ENCODE measurements around the gene CABP1.
"Not testable (repeated sequence)": the region's sequence is repeated elsewhere in the genome, so short reads cannot be mapped to it uniquely, and the experiment has no call there.

The CABP1 gene

DNA sequence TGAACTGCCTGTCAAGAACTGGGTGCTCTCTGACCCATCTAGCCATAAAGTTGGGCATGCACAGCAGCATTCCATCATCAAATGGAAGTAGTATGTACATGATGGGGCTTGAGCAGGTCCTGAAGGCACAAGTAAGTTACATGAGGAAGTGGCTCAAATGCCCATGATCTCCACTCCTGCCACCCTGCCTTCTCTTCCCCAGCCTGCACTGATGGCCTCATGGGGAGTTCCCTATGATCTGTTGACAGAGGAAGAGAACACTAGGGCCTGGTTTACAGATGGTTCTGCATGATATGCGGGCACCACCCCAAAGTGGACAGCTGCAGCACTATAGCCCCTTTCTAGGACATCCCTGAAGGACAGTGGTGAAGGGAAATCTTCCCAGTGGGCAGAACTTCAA is 28.9 kb upstream of the CABP1 start:
- not testable (repeated sequence) for H3K27ac ChIP-seq (ENCODE audit: low read depth, low read length); H3K36me3 ChIP-seq (ENCODE audit: insufficient read depth, low read length); H3K4me3 ChIP-seq (ENCODE audit: low read depth, low read length); H3K4me1 ChIP-seq (ENCODE audit: control insufficient read depth, insufficient read depth, low read length, unreplicated experiment); H3K79me2 ChIP-seq (ENCODE audit: control insufficient read depth, insufficient read depth, low read length, unreplicated experiment); H2AFZ ChIP-seq (ENCODE audit: low read length, unreplicated experiment)
- H3K27me3 ChIP-seq (ENCODE audit: insufficient read depth, low read length), result peaks cover 41% of the 10 kb centered on the region

DNA sequence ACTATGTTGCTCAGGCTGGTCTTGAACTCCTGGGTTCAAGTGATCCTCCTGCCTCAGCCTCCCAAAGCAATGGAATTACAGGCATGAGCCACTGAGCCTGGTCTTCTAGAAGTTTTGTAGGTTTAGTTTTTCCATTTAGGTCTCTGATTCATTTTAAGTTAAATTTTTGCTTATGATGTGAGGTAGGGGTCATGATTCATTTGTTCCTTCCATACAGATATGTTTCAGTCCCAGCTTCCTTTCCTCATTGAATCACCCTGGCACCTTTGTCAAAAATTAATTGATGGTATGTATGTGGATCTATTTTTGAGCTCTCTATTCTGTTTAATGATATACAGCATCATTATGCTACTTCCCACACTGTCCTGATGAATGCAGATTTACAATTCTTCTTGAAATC is 25.6 kb upstream of the CABP1 start:
- Histone ChIP-seq H3K27me3 (ENCODE audit: insufficient read depth, low read length) (peaks cover 45% of the 10 kb centered on the region), H2AFZ (ENCODE audit: low read length, unreplicated experiment) (no peak overlapping the region), H3K4me3 (ENCODE audit: low read depth, low read length) (no peak overlapping the region), H3K27ac (ENCODE audit: low read depth, low read length) (no peak overlapping the region), H3K79me2 (ENCODE audit: control insufficient read depth, insufficient read depth, low read length, unreplicated experiment) (no peaks in the 10 kb centered on the region), H3K4me1 (ENCODE audit: control insufficient read depth, insufficient read depth, low read length, unreplicated experiment) (no peaks in the 10 kb centered on the region), H3K36me3 (ENCODE audit: insufficient read depth, low read length) (no peaks in the 10 kb centered on the region)

DNA sequence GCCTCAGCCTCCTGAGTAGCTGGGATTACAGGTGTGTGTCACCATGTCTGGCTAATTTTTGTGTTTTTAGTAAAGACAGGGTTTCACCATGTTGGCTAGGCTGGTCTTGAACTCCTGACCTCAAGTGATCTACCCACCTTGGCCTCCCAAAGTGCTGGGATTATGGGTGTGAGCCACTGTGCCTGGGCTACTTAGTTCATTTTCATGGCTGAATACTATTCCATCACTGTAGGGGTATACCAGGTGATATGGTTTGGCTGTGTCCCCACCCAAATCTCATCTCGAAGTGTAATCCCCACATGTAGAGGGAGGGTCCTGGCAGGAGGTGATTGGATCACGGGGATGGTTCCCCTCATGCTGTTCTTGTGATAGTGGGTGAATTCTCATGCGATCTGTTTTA is 23.2 kb upstream of the CABP1 start:
- H3K36me3 ChIP-seq (ENCODE audit: insufficient read depth, low read length); H3K4me1 ChIP-seq (ENCODE audit: control insufficient read depth, insufficient read depth, low read length, unreplicated experiment): not testable (repeated sequence)

DNA sequence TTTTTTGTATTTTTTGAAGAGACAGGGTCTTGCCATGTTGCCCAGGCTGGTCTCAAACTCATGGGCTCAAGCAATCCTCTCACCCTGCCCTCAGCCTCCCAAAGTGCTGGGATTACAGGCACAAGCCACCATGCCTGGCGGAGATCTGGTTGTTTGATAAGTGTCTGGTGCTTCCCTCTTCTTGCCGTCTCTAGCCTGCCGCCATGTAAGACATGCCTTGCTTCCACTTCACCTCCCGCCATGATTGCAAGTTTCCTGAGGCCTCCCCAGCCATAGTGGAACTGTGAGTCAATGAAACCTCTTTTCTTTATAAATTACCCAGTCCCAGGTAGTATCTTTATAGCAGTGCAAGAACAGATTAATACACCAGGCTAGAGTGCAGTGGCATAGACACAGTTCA is 22.7 kb upstream of the CABP1 start:
- H3K4me3 ChIP-seq (ENCODE audit: low read depth, low read length); H2AFZ ChIP-seq (ENCODE audit: low read length, unreplicated experiment); H3K4me1 ChIP-seq (ENCODE audit: control insufficient read depth, insufficient read depth, low read length, unreplicated experiment); H3K36me3 ChIP-seq (ENCODE audit: insufficient read depth, low read length); H3K27ac ChIP-seq (ENCODE audit: low read depth, low read length); H3K79me2 ChIP-seq (ENCODE audit: control insufficient read depth, insufficient read depth, low read length, unreplicated experiment): not testable (repeated sequence)
- H3K27me3 ChIP-seq (ENCODE audit: insufficient read depth, low read length), result peaks cover 35% of the 10 kb centered on the region

More for the DNA sequence above, 23.2 kb upstream of the CABP1 start:
- H2AFZ ChIP-seq (ENCODE audit: low read length, unreplicated experiment); H3K4me3 ChIP-seq (ENCODE audit: low read depth, low read length); H3K79me2 ChIP-seq (ENCODE audit: control insufficient read depth, insufficient read depth, low read length, unreplicated experiment); H3K27ac ChIP-seq (ENCODE audit: low read depth, low read length): not testable (repeated sequence)
- peaks cover 41% of the 10 kb centered on the region for H3K27me3 ChIP-seq (ENCODE audit: insufficient read depth, low read length)

DNA sequence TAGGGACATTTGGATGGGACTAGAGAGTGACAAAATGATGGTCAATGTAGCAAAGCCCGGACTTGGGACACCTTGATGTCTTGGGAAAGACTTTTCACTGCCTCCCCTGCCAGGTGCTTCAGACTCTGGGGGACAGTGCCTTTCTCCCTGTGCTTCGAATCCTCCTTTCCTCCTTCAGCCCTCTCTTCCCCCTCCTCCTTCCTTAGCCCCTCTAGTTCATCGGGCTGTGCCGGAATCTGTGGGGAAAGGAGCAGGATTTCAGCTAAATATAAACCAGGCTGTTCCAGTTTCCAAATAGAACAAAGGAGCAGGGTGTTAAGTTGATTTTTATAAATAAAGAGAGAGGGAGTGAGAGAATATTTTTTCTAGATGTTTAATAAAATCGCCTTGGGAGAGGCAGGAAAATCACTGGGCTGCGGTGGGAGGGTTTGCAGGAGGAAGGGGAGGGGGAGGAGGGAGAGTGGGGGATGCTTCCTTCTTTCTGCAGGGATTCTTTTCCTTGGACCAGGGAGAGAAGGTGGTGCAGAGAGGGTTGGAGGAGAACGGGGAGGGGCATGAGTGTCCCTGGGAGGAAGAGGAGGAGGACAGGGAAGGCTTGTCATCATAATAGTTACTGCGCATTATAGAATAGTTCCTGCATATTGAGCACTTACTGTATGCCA is 21.3 kb upstream of the CABP1 start:
- peaks cover 32% of the 10 kb centered on the region for H3K27me3 ChIP-seq (ENCODE audit: insufficient read depth, low read length)
- no peaks in the 10 kb centered on the region for H3K79me2 ChIP-seq (ENCODE audit: control insufficient read depth, insufficient read depth, low read length, unreplicated experiment)
- no peak overlapping the region for H3K4me3 ChIP-seq (ENCODE audit: low read depth, low read length)
- no peaks in the 10 kb centered on the region for H3K36me3 ChIP-seq (ENCODE audit: insufficient read depth, low read length)
- H3K27ac ChIP-seq (ENCODE audit: low read depth, low read length), result no peak overlapping the region
- no peaks in the 10 kb centered on the region for H3K4me1 ChIP-seq (ENCODE audit: control insufficient read depth, insufficient read depth, low read length, unreplicated experiment)
- no peak overlapping the region for H2AFZ ChIP-seq (ENCODE audit: low read length, unreplicated experiment)

DNA sequence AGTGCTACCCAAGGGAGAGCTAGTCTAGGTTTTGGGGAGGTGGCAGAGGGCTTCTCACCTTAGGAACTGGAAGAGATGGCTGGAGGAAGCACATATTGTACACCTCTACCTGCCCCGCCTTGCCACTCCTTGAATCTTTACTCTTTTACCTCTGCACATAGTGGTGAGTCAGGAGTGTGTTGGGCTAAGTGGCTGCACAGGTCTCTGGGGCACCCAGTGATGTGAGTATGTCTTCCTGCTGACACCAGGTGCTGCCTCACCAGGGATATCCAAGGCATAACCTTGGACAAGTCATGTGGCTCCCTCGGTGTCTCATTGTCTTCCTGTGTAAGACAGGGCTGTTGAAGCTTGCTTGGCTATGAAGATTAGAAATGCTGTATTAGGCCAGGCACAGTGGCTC is 19.8 kb upstream of the CABP1 start:
- no peak overlapping the region for H3K4me3 ChIP-seq (ENCODE audit: low read depth, low read length)
- H3K4me1 ChIP-seq (ENCODE audit: control insufficient read depth, insufficient read depth, low read length, unreplicated experiment), result no peaks in the 10 kb centered on the region
- H3K27me3 ChIP-seq (ENCODE audit: insufficient read depth, low read length), result peaks cover 32% of the 10 kb centered on the region
- H3K36me3 ChIP-seq (ENCODE audit: insufficient read depth, low read length), result no peaks in the 10 kb centered on the region
- H2AFZ ChIP-seq (ENCODE audit: low read length, unreplicated experiment), result no peak overlapping the region
- H3K27ac ChIP-seq (ENCODE audit: low read depth, low read length), result no peak overlapping the region
- no peaks in the 10 kb centered on the region for H3K79me2 ChIP-seq (ENCODE audit: control insufficient read depth, insufficient read depth, low read length, unreplicated experiment)

DNA sequence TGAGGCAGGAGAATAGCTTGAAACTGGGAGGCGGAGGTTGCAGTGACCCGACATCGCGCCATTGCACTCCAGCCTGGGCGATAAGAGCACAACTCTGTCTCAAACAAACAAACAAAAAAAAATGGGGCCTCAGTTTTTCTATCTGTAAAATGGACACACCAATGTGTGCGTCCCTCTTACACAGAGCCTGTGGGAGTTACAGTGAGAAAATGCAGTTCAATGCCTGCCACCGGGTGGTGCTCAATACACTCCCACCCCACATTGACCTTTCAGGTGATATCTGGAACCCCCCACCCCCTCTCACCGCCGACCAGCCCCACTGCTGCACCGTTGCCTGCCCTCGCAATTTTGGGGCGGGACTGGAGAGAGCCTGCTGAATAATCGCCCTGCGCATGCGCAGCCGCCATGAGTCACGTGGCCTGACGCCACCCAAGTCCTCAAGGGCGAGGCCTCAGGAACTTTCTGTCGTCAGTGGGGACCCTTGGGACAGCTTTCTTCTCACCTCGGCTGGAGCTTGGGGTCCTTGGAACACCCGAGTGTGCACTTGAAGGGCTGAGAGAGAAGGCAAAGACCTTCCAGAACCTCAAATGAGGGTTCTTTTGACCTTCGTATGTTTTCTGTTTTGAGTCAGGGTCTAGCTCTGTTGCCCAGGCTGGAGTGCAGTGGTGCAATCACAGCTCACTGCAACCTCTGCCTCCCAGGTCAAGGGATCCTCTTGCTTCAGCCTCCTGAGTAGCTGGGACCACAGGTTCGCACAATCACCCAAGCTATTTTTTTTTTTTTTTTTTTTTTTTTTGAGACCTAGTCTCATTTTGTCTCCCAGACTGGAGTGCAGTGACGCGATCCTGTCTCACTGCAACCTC is 14.6 kb upstream of the CABP1 start:
- Histone ChIP-seq H3K4me1 (ENCODE audit: control insufficient read depth, insufficient read depth, low read length, unreplicated experiment) (no peaks in the 10 kb centered on the region), H3K36me3 (ENCODE audit: insufficient read depth, low read length) (no peaks in the 10 kb centered on the region), H3K27me3 (ENCODE audit: insufficient read depth, low read length) (peaks cover 1% of the 10 kb centered on the region; the same call in 1 of the 2 replicates), H2AFZ (ENCODE audit: low read length, unreplicated experiment) (no peak overlapping the region), H3K4me3 (ENCODE audit: low read depth, low read length) (no peak overlapping the region), H3K79me2 (ENCODE audit: control insufficient read depth, insufficient read depth, low read length, unreplicated experiment) (no peaks in the 10 kb centered on the region), H3K27ac (ENCODE audit: low read depth, low read length) (no peak overlapping the region)

DNA sequence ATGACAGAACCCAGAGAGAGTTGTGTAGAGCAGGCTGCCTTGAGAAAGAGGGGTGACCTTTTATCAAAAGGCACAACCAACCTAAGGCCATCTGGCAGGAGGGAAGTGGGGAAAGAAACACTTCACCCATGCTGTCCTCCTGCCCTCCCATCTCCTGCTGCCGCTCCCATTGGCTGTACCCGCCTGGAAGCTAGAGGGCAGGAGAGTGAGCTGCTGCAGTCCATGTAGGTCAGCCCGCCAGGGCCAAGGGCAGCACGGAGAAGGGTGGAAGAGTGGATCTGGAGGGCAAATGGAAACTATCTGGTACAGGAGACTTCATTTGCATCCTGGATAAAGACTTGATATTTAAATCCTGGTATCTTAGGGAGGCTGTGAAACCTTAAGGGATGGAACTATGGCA is 11.5 kb upstream of the CABP1 start:
- Histone ChIP-seq H3K4me3 (ENCODE audit: low read depth, low read length) (no peak overlapping the region), H3K36me3 (ENCODE audit: insufficient read depth, low read length) (no peaks in the 10 kb centered on the region), H3K27me3 (ENCODE audit: insufficient read depth, low read length) (peaks cover 10% of the 10 kb centered on the region; the same call in 1 of the 2 replicates), H3K79me2 (ENCODE audit: control insufficient read depth, insufficient read depth, low read length, unreplicated experiment) (no peaks in the 10 kb centered on the region), H2AFZ (ENCODE audit: low read length, unreplicated experiment) (no peak overlapping the region), H3K27ac (ENCODE audit: low read depth, low read length) (no peak overlapping the region), H3K4me1 (ENCODE audit: control insufficient read depth, insufficient read depth, low read length, unreplicated experiment) (no peaks in the 10 kb centered on the region)

DNA sequence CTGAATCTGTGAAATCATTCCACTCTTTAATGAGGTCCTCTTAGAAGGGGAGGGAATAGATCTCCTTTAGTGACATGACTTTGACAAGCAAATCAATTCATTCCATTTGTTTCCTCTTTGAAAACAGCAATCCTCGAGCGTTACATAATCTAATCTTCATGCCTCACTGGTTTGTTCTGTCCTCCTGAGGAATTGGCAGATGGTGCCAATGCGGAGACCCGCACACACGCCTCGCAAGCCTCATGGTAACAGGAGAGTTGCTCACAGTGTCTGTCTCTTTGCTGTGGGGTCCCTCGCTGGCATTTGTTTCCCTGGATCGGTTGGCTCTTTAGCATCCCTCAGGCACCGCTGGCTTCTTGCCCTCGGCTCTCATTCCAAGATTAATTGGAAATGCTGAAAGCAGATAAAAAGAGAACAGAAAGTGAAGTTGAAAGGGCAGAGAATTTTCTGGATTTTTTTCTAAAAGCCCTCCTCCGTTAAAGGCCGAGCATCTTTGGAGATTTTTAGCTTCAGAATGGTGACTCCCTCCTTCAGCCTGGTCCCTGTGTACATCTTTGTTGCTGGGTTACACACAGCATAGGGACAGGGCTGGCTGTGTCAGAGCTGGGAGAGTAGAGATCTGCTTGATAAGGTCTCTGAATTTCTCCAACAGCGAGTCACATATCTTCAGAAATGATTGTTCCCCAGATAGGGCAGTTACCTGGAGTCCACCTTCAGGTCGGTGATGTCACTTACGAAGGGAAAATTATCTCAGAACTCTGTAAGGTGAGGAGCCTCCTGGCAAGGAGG is 10.1 kb upstream of the CABP1 start:
- Histone ChIP-seq H3K4me1 (ENCODE audit: control insufficient read depth, insufficient read depth, low read length, unreplicated experiment) (no peaks in the 10 kb centered on the region), H2AFZ (ENCODE audit: low read length, unreplicated experiment) (no peak overlapping the region), H3K27me3 (ENCODE audit: insufficient read depth, low read length) (peaks cover 15% of the 10 kb centered on the region; the same call in 1 of the 2 replicates), H3K27ac (ENCODE audit: low read depth, low read length) (no peak overlapping the region), H3K79me2 (ENCODE audit: control insufficient read depth, insufficient read depth, low read length, unreplicated experiment) (no peaks in the 10 kb centered on the region), H3K4me3 (ENCODE audit: low read depth, low read length) (no peak overlapping the region), H3K36me3 (ENCODE audit: insufficient read depth, low read length) (no peaks in the 10 kb centered on the region)

DNA sequence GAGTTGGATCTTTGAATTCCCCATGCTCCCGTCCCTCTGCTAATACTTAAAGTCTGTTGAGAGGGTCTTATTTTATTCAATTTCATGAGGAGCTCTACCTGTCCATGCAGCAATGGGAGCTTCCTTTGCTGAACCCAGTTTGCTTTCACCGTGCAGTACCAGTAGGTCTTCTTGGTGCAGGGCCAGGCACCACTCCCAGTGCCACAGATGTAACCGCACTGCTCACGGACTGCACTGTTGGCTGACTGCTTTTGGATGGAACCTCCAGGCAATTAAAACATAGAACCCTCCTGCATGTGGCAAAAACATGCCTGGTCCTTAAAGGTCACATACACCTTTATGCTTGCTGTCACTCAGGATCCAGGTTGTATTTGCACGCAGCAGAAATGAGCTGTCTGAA is 9.3 kb upstream of the CABP1 start:
- H3K27ac ChIP-seq (ENCODE audit: low read depth, low read length), result no peak overlapping the region
- no peak overlapping the region for H2AFZ ChIP-seq (ENCODE audit: low read length, unreplicated experiment)
- peaks cover 15% of the 10 kb centered on the region; the same call in 1 of the 2 replicates for H3K27me3 ChIP-seq (ENCODE audit: insufficient read depth, low read length)
- H3K4me1 ChIP-seq (ENCODE audit: control insufficient read depth, insufficient read depth, low read length, unreplicated experiment), result no peaks in the 10 kb centered on the region
- H3K36me3 ChIP-seq (ENCODE audit: insufficient read depth, low read length), result no peaks in the 10 kb centered on the region
- no peak overlapping the region for H3K4me3 ChIP-seq (ENCODE audit: low read depth, low read length)
- no peaks in the 10 kb centered on the region for H3K79me2 ChIP-seq (ENCODE audit: control insufficient read depth, insufficient read depth, low read length, unreplicated experiment)
